Stimulated activated CD4-positive, alpha-beta T cell treated with anti-CD3 and anti-CD28 coated beads, Interleukin-15, amount 100 ng/mL, for 24 hours (primary cell): Measurements from ENCODE around the gene ZNF287.

Experiments used
- DNase-seq: peaks from one replicate; pipeline ENCODE4 v3.0.0-alpha.2; 2020

Gene ZNF287

GRCh38 chr17:16515933-16516332 is 53.1 kb downstream of the ZNF287 start:
- DNase-seq, result no peak

- no peak for DNase-seq
Measured at GRCh38 chr17:16513873-16514272, 55.1 kb downstream of the ZNF287 start.

DNA sequence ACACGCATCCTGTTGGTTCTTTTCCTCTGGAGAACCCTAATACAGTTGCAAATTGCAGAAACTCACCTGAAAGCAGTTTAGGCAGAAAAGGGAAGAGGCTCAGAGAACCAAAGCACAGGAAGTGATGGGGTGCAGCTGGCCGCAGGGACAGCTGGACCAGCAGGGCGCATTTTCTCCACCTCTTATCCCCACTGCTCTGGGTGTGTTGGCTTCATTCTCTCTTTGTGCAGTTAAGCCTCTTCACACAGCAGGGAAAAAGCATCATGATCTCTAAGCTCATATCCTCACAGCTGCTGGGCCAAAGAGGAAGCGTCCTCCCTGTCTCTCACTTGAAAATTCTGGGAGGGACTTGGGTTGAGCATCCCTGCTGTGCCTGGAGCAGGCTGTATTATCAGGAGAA is 57.0 kb downstream of the ZNF287 start:
- DNase-seq, result no peak

- DNase-seq, result no peak
Measured at GRCh38 chr17:16511593-16511992, 57.4 kb downstream of the ZNF287 start.

- no peak for DNase-seq
Measured at GRCh38 chr17:16507918-16508533, 61.0 kb downstream of the ZNF287 start.

DNA sequence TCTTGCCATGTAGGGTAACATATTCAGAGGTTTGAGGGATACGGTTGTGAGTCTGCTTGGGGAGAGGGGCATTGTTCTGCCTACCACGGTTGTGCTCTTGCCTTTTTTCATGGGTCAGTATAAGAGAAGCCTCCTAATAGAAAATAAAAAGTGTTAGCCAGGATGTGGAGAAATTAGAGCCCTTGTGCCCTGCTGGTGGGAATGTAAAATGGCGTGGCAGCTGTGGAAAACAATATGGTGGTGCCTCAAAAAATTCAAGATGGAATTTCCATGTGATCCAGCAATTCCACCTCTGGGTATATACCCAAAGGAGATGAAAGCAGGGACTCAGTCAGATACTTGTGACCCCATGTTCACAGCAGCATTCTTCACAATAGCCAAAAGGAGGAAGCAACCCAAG is 62.8 kb downstream of the ZNF287 start:
- DNase-seq, result no peak

DNA sequence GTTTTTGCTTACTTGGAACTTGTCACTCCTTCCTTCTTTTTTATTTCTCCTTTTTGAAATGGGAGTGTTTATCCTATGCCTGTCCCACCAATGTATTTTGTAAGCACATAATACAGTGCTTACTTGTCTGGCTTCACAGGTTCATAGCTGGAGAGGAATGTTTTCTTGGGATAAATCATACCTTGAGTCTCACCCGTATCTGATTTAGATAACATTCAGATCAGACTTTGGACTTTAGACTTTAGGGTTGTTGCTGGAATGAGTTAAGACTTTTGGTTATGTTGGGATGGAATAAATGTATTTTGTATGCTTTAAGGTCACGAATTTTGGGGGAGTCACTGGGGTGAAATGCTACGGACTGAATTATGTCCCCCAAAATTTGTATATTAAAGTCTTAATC is 64.0 kb downstream of the ZNF287 start:
- no peak for DNase-seq
